Left forelimb (tissue), 1 donor: ENCODE results near the gene GARIN1A.

ENCODE experiments used
- DNase-seq: peaks from one replicate; pipeline ENCODE4 v3.0.0-alpha.2; 2018; ENCODE audit warnings: low spot score

The GARIN1A gene

GRCh38 chr7:128718967-128719642 is 47.0 kb downstream of the GARIN1A start:
- no peak for DNase-seq

DNA sequence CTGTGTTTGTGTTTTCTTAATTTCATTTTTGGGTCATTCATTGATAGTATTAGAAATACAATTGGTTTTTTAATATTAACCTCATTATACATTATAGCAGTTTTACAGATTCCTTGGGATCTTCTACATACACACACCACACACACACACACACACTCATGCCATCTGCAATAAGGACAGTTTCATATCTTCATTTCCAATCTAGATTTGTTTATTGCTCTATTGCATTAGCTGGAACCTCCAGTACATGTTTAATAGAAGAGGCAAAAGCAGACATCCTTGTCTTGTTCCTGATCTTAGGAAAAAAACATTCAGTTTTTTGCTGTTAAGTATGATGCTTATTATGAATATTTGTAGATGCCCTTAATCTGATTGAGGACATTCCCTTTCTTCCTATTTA is 49.3 kb downstream of the GARIN1A start:
- no peak for DNase-seq
